HG03521 (cell line): ENCODE results near the gene KRT3.

ENCODE experiments used
- ATAC-seq: cut with Tn5 transposase; IDR thresholded peaks from one replicate; pipeline ENCODE4 v1.9.1; 2021; ENCODE audit warnings: mild to moderate bottlenecking, moderate library complexity; ENCODE audit not compliant: unreplicated experiment

Gene KRT3

DNA sequence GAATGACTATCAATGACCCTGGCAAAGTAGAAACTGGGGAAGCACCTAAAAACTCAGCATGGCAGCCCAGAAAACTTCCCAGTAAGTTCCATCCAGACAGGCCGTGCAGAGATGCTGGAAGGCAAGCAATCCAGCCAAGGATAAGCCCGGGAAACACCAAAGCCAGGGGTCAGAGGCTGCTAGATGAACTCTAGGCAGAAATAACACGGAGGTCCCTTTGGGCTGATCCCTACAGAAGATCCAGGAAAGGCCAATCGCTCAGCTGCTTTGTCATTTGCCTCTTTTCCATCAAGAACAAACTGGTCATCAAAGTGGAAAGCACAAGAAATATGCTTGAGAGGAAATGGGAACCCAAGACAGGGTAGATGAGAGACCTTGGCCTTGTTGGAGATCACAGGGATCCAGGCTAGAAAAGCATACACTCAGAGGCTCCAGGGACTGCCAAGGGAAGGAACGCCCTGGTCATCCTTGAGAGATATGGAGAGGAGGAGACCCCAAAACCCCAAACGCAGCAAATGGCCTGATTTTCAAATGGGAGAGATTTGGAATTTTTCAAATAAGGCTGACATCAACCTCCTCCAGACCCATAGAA, 31.7 kb upstream of the KRT3 start:
- no peak for ATAC-seq

DNA sequence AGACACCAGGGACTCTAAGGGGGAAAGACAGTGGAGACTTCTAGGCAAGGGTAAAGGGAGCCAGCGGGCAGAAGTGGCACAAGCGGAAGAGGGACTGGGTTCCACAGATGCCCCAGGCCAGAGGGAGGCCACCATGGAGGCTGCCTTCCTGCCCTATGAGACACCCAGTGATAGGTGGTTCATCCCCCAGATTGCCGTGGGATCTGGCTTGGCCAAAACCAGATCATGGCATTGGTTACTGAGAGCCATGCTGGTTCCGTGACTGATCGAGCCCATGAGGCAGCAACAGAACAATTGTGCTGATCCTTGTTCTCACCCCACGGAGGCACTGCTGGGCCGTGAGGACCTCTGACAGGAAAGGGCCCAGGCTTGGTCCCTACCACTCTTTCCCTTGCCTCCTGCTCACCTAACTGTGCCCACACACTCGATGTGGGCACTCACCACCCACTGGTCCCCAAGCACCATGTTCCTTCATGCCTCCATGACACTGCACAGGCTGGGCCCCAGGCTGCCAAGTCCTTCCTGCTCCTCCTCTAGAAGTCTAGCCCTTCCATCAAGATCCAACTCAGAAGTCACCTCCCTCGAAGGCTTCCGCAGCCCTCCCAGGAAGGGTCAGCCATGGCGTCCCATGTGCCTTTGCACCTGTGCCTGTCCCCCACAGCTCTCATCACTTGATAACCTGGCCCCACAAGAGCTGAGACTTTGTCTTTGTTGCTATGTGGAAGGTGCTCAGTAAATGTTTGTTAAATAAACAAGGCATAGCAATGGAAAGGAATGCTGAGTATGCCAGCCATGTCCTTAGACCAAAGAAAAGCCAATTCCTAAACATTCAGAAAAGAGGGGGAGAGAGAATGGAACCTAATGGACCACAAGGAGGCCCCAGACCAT, 30.9 kb upstream of the KRT3 start:
- no peak for ATAC-seq

- ATAC-seq, result no peak
Measured at GRCh38 chr12:52825961-52826360, 30.0 kb upstream of the KRT3 start.

GRCh38 chr12:52824741-52825410, 29.0 kb upstream of the KRT3 start:
- no peak for ATAC-seq

GRCh38 chr12:52823761-52824450, 28.0 kb upstream of the KRT3 start:
- ATAC-seq, result no peak

DNA sequence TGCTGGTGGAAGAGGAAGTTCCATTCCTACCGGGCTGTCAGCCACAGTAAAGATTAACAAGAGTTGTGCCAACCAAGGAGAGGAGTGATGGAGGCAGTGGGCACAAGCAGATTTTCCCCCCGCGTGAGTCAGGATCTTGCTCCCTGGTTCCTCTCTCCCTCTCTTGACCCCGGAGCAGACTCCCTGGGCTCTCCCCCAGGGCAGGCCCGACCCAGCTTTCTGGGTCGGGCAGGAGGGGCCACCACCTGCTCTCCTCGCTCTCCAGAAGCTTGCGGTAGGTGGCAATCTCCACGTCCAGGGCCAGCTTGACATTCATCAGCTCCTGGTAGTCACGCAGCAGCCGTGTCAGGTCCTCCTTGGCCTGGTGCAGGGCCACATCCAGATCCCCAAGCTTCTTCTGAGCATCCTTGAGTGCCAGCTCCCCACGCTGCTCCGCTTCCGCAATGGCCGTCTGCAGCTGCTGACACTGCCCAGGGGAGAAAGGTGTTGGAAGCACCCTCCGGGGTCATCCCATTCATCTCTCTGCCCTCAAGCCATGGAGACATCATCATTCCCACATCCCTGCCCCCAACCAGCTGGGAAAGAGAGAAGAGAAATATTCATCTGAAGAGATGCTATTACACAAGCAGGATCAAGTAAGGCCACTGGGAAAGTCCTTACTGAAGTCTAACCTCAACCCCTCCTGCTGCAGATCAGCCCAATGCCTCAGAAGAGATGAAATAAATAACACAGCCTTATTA, 27.0 kb upstream of the KRT3 start:
- ATAC-seq, result no peak

GRCh38 chr12:52821826-52822660, 26.1 kb upstream of the KRT3 start:
- ATAC-seq, result no peak

DNA sequence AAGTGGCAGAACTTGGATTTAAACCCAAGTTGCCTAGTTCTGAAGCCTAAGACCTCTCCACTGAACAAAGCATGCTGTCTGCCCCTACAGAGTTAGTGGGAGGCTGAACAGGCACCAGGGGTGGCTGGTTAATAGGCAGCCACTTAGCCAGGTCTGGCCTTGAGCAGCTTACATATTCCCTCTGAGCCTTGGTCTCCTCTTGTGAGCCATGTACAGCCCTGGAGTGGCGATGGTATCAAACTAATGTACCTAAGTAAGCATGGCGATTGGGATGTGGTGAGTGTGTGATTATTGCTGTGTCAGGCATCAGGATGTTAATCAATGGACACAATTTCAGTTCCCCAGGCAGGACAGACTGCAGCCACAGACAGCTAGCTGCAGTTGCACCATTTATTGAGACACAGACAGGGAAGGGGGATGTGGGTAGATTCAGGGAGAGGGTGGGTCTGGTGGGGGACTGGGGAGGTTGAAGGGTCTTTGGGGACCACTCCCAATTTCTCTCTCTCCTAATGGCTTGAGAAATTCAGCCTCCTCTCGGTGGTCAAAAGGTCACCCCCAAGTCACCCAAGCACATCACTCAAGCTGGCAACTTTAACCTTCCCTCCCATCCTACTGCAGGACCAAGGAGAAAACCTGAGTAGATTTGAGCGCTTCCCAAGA, 25.3 kb upstream of the KRT3 start:
- ATAC-seq, result no peak

DNA sequence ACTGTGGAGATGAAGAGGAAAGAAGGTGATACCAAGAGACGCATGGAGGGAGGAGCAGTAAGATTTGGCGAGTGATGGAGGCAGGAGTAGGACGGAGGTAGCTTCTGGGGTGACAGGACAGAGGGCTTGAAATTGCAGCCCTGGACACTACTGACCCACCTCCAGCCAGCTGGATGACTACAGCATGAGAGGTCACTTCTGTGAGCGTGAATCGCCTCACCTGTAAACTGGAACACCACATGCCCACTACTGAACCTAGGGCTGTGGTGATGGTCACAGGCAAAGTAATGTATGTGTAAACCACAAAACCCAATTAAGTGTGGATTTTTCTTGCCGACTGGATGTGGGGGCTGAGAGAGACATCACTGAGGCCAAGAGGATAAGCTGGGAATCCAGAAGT, 24.6 kb upstream of the KRT3 start:
- no peak for ATAC-seq

DNA sequence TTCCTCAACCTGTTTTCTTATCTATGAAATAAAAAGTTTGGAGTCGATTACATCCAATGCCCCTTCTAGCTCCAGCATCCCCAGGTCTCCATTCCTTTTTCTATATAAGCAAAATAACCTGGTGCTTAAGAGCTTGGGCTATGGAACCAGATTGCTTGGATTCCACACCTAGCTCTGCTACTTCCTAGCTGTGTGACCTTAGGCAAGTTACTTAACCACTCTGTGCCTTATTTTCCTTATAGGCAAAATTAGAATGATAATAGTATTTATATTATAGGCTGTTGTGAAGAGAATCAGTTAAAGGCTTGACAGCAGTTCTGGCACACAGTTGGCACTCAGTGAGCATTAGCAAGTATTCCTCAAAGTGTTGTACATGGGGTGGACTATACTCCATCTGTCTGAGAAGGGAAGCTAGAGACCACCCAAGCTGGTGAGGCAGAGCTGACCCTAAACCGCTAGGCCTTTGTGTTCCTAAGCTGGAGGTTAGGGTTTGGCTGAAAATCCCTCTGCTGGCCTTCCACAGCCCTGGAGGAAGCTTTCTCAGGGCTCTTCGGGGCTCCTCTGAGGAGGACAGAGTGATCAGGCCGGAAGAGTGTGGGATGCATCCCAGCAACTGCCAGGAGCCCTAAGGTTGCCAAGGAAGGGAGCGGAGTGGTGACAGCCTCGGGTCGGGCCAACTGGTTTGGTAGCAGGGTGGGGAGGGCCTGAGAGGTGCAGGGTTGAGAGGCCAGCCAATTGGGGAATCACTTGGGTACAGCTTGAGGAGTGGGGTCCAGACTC, 24.0 kb upstream of the KRT3 start:
- ATAC-seq, result no peak

GRCh38 chr12:52818887-52819420, 23.0 kb upstream of the KRT3 start:
- no peak for ATAC-seq

DNA sequence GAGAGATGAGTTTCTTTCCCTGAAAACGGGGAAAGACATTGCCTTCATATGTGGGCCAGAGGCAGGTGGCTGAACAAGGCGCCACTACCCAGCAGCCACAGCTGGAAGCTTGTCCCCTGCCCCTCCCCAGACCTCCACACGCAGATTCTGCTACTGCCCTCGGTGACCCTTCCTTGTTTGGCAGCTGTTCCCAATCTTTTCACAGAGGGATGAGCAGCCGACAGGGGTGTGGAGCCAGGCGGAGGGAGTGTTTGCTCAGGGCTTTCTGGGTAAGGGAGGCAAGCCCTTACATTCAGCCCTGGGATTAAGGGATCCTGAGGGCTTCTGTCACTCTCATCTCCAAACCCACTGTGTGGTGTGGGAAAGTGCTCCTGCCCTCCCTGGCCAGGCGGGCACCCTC, 22.5 kb upstream of the KRT3 start:
- ATAC-seq, result no peak

DNA sequence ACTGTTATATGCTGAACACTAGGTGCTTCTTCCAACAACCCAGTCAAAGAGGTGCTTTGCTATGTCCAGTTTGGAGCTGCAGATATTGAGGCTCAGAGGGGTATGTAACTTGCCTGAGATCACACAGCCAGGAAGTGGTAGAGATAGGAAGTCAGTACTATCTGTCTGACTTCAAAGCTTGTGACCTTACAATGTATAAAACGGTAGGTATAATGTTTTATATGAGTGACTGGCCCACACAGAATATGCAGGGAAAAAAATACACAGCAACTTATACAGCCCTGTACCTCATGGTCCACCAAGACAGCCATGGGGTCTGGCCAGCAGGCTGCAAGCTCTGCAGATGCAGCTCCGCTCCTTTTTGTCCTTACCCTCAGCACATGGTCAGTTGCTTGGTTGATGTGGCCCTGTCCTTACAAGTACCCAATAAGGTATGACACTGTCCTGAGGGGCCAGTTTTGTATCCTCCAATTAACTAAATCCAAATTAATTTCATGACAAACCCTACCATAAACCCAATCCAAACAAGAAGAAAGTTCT, 21.9 kb upstream of the KRT3 start:
- ATAC-seq, result no peak

GRCh38 chr12:52817003-52817698, 21.2 kb upstream of the KRT3 start:
- ATAC-seq, result no peak

DNA sequence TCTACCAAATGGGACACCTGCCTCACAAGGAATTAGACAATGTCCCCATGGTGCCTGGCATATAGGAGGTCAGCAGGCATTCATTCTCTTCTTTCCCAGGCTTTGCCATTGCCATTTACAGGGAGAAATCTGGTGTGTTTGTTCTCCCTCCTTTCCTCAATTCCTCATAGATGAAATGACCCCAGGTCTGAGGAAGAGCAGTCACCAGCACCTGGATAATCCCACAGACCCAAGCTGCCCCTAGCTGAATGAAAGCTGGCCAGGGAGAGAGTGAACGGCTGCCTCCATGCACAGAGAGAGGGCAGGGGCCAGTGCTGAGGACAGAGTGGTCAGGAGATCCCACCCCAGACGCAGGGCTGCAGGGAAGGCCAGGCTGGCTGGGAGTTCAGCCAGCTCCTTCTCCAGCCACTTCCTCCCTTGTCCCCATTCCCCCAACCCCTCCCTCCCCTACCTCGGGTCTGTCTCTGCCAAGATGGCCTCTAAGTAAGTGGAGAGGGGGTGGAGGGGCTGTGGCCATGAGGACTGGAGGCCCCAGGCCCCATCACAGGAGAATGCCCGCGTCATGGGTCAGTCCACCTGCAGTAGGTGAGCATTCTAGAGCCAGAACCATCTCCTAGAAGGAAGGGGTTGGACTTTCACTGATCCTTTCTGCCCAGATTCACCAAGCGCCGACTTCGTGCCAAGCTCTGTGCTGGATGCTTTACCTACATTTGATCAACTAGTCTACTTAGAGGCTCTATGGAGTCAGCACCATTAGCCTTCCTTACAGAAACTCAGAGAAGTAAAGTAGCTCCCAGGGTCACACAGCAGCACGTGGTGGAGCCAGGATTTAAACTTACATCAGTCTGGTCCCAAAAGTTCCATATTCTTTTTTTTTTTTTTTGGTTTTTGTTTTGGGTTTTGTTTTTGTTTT, 20.0 kb upstream of the KRT3 start:
- ATAC-seq, result no peak

GRCh38 chr12:52815161-52815560, 19.2 kb upstream of the KRT3 start:
- no peak for ATAC-seq
